Measurements from ENCODE around the gene RBM26.

DNA sequence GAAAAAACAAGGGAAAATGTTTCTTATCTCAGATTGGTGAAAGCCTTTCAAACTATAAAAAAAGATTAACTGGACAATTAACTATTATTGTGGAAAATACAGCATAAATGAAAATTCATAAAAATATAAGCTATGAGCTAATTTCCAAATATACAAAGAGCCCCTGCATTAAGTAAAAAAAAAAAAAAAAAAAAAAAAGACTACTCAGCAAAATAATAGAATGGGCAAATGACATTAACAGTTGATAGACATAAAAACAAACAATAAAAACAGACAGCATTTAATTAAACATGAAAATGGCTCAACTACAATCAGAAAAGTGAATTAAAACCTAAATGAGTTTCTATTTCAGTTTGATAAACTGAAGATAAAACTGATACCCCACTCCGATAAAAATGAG lies 77.5 kb downstream of the RBM26 start:
- TF ChIP-seq, protein P1, sequence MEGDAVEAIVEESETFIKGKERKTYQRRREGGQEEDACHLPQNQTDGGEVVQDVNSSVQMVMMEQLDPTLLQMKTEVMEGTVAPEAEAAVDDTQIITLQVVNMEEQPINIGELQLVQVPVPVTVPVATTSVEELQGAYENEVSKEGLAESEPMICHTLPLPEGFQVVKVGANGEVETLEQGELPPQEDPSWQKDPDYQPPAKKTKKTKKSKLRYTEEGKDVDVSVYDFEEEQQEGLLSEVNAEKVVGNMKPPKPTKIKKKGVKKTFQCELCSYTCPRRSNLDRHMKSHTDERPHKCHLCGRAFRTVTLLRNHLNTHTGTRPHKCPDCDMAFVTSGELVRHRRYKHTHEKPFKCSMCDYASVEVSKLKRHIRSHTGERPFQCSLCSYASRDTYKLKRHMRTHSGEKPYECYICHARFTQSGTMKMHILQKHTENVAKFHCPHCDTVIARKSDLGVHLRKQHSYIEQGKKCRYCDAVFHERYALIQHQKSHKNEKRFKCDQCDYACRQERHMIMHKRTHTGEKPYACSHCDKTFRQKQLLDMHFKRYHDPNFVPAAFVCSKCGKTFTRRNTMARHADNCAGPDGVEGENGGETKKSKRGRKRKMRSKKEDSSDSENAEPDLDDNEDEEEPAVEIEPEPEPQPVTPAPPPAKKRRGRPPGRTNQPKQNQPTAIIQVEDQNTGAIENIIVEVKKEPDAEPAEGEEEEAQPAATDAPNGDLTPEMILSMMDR (IDR thresholded peaks at IDR 0.05), result no peak
- TF ChIP-seq EP300 (IDR thresholded peaks at IDR 0.05; ENCODE audit: low read depth), result no peak
- TF ChIP-seq POLR2A (IDR thresholded peaks at IDR 0.05), result no peak
